Endothelial cell of umbilical vein (primary cell): ENCODE data around the gene VRK1. TPM values are rescaled to one million over a fixed set of nuclear protein-coding genes. Genes with fewer than 3 reads are reported as not detected.

Experiments used
- BruUV-seq: library from RNA; stranded (reverse); fragments of 400-500 nt; replicated peaks from 2 replicates; lab custom pipeline; 2021; lab: Mats Ljungman, UMichigan
- CTCF ChIA-PET: fragments of 300-600, 350-600 bp; sonication (Branson Sonifier 250); formaldehyde crosslinking; loops from one replicate; lab custom pipeline; 2021; ENCODE audit warnings: antibody characterized with exemption, inconsistent platforms; lab: Charles Lee
- POLR2A ChIA-PET: fragments of 300-600, 350-600 bp; sonication (Branson Sonifier 250); formaldehyde crosslinking; loops from one replicate; lab custom pipeline; 2021; ENCODE audit warnings: antibody characterized with exemption, inconsistent platforms; lab: Charles Lee
- DNase-seq: peaks from one replicate; pipeline ENCODE4 v3.0.0-alpha.2; 2011; ENCODE audit warnings: low read depth, low spot score
- FAIRE-seq: peaks from 2 replicates; lab custom pipeline; 2011; peaks lifted over from hg19 to GRCh38; lab: Jason Lieb, UNC
- H2AFZ ChIP-seq: 2 replicates; pipeline ENCODE4 v1.6.0; 2012; ENCODE audit warnings: low read depth, low read length, control low read depth, inconsistent platforms
- H3K27ac ChIP-seq: 2 replicates; pipeline ENCODE4 v1.5.1; 2011; ENCODE audit warnings: low read depth, mild to moderate bottlenecking, control low read depth, low read length, moderate library complexity; ENCODE audit not compliant: insufficient read depth
- H3K27me3 ChIP-seq, 2 experiments: 2 replicates each; pipeline versions ENCODE4 v1.6.0 to v1.6.1; 2011; ENCODE audit warnings: low read length in 2 of 2, mixed read lengths in 1 of 2; ENCODE audit not compliant: control insufficient read depth in 2 of 2, insufficient read depth in 2 of 2
- H3K36me3 ChIP-seq, 2 experiments: 2 replicates in 1 of 2; 3 replicates in 1 of 2; pipeline ENCODE4 v1.5.1; 2011; ENCODE audit warnings: low read length in 2 of 2, mild to moderate bottlenecking in 1 of 2, moderate library complexity in 1 of 2; ENCODE audit not compliant: control insufficient read depth in 2 of 2, insufficient read depth in 2 of 2; ENCODE audit errors: extremely low read depth in 1 of 2
- H3K4me1 ChIP-seq: 3 replicates; pipeline ENCODE4 v1.5.1; 2011; ENCODE audit warnings: mild to moderate bottlenecking, low read length; ENCODE audit not compliant: control insufficient read depth, insufficient read depth; ENCODE audit errors: extremely low read depth
- H3K4me2 ChIP-seq: 2 replicates; pipeline ENCODE4 v1.6.1; 2011; ENCODE audit warnings: low read length, control low read depth, mixed read lengths; ENCODE audit not compliant: insufficient read depth
- H3K4me3 ChIP-seq, 3 experiments: fragments of 200-600 bp in 1 of 3; sonication (generic), shearing (Covaris generic) in 1 of 3; replicated peaks in 1 of 3; 2 replicates each; pipeline ENCODE4 v1.5.1; 2011 to 2016; ENCODE audit warnings: control low read depth in 3 of 3, low read length in 3 of 3, mild to moderate bottlenecking in 2 of 3, inconsistent platforms in 1 of 3, low read depth in 1 of 3, moderate library complexity in 1 of 3; ENCODE audit not compliant: insufficient read depth in 1 of 3
- H3K79me2 ChIP-seq: 2 replicates; pipeline ENCODE4 v1.6.0; 2012; ENCODE audit warnings: low read length, inconsistent platforms; ENCODE audit not compliant: control insufficient read depth, insufficient read depth
- H3K9ac ChIP-seq: replicated peaks from 2 replicates; pipeline ENCODE3; 2011; ENCODE audit warnings: low read length, control low read depth; ENCODE audit not compliant: insufficient read depth; ENCODE audit errors: extremely low read depth
- H3K9me1 ChIP-seq: replicated peaks from 3 replicates; pipeline ENCODE4 v1.6.0; 2011; ENCODE audit warnings: mild to moderate bottlenecking, low read length; ENCODE audit not compliant: control insufficient read depth, insufficient read depth; ENCODE audit errors: extremely low read depth
- H3K9me3 ChIP-seq: replicated peaks from 2 replicates; pipeline ENCODE4 v1.5.1; 2012; ENCODE audit warnings: low read length, inconsistent platforms; ENCODE audit not compliant: control insufficient read depth, insufficient read depth
- H4K20me1 ChIP-seq: replicated peaks from 2 replicates; pipeline ENCODE3; 2011; ENCODE audit warnings: mild to moderate bottlenecking, low read length; ENCODE audit not compliant: control insufficient read depth, insufficient read depth; ENCODE audit errors: extremely low read depth
- CTCF ChIP-seq, 2 donors: IDR thresholded peaks; 1 replicate in 1 of 2; 2 replicates in 1 of 2; pipeline ENCODE4 v1.5.1; 2011; ENCODE audit warnings: low read length in 2 of 2, mild to moderate bottlenecking in 2 of 2, moderate library complexity in 2 of 2, control low read depth in 1 of 2, inconsistent platforms in 1 of 2, low read depth in 1 of 2; ENCODE audit not compliant: insufficient read depth in 1 of 2; ENCODE audit errors: extremely low read depth in 1 of 2
- EZH2 ChIP-seq: IDR thresholded peaks from 2 replicates; pipeline ENCODE4 v1.6.1; 2012; ENCODE audit warnings: borderline replicate concordance, low read depth, mild to moderate bottlenecking, moderate library complexity, low read length, inconsistent platforms; ENCODE audit not compliant: severe bottlenecking
- FOS ChIP-seq: IDR thresholded peaks from 2 replicates; pipeline ENCODE4 v1.6.1; 2011; ENCODE audit warnings: mild to moderate bottlenecking, low read length, moderate library complexity, borderline replicate concordance; ENCODE audit not compliant: insufficient read depth
- GATA2 ChIP-seq: IDR thresholded peaks from 2 replicates; pipeline ENCODE4 v1.7.0; 2011; ENCODE audit warnings: low read depth, mild to moderate bottlenecking, moderate library complexity, mixed read lengths, low read length; ENCODE audit not compliant: insufficient read length, insufficient read depth
- JUN ChIP-seq: IDR thresholded peaks from 2 replicates; pipeline ENCODE4 v1.6.1; 2011; ENCODE audit warnings: borderline replicate concordance, low read depth; ENCODE audit not compliant: insufficient read length, insufficient read depth
- MAX ChIP-seq: IDR thresholded peaks from 2 replicates; pipeline ENCODE4 v1.6.1; 2011; ENCODE audit not compliant: insufficient read depth, insufficient read length
- MYC ChIP-seq: IDR thresholded peaks from one replicate; pipeline ENCODE4 v1.6.1; 2011; ENCODE audit warnings: mild to moderate bottlenecking, low read depth, low read length
- POLR2A ChIP-seq: IDR thresholded peaks from 2 replicates; pipeline ENCODE4 v1.6.1; 2012; ENCODE audit warnings: low read depth, mild to moderate bottlenecking, control low read depth, low read length
- POLR2AphosphoS5 ChIP-seq: IDR thresholded peaks from 2 replicates; pipeline ENCODE4 v1.6.1; 2012; ENCODE audit warnings: low read depth, mild to moderate bottlenecking, control low read depth, low read length, moderate library complexity; ENCODE audit not compliant: insufficient read depth
- dilution Hi-C: fragments of 300-500 bp; cut with MboI; formaldehyde crosslinking; loops from one replicate; pipeline ENCODE4 v1.15.0; 2019; ENCODE audit warnings: low sequenced_read_pairs; ENCODE audit not compliant: extremely low pct_ligation_motif_present
- intact Hi-C: fragments of 100-400 bp; cut with micrococcal nuclease; formaldehyde crosslinking; loops from one replicate; pipeline ENCODE4 v1.10.0; 2022
- polyA plus RNA-seq, 4 experiments: library from polyadenylated mRNA; depleted of rRNA in 3 of 4; stranded (reverse) in 3 of 4; unstranded in 1 of 4; fragments of >200 nt; gene quantifications; 2 replicates each; pipeline versions ENCODE4 v1.2.1 to v1.2.3, GENCODE V29; 2011 to 2012; ENCODE audit warnings: missing spikeins in 1 of 4
- total RNA-seq: library from RNA; stranded (reverse); gene quantifications from 2 replicates; pipeline ENCODE4 v1.2.3, GENCODE V29; 2021

The VRK1 gene
- total and polyA plus RNA-seq, 2 donors (not counting 3 experiments of a cell fraction or from before 2014, with no cell fraction given) = 7.1 to 31.7 TPM

- H3K27me3 ChIP-seq = no peaks in the 10 kb centered on the region
- dilution Hi-C loops (no loop called here), intact Hi-C loops (no loop called here)
- POLR2A ChIA-PET = no interaction called here
- peaks cover 91% of the 10 kb centered on the region for H3K79me2 ChIP-seq
- no peaks in the 10 kb centered on the region for H3K4me1 ChIP-seq
- no peak overlapping the region for H3K4me3 ChIP-seq
- TF ChIP-seq POLR2A (no peak), POLR2AphosphoS5 (no peak), CTCF (IDR thresholded peaks at IDR 0.05; ENCODE audit: extremely low read depth in 1 of 2, insufficient read depth in 1 of 2, low read depth in 1 of 2, low read length in 2 of 2) (no peak), JUN (no peak), EZH2 (no peak), FOS (no peak), GATA2 (no peak), MAX (no peak), MYC (no peak)
- no peak overlapping the region for H3K27ac ChIP-seq
- H3K9me1 ChIP-seq = no peaks in the 10 kb centered on the region
- FAIRE-seq (no peak), DNase-seq (no peak)
- no peak overlapping the region for H3K4me2 ChIP-seq
- H3K9me3 ChIP-seq = no peaks in the 10 kb centered on the region
- H4K20me1 ChIP-seq = peaks cover 2% of the 10 kb centered on the region
- no peaks in the 10 kb centered on the region for H3K36me3 ChIP-seq
- CTCF ChIA-PET = no interaction called here
- no peak overlapping the region for H2AFZ ChIP-seq
- no TSS peak for BruUV-seq
- no peak overlapping the region for H3K9ac ChIP-seq
Observed at GRCh38 chr14:96823652-96824051, 26.5 kb downstream of the VRK1 start.
